Progenitor cell of endocrine pancreas (in vitro differentiated cells): Measurements from ENCODE around the gene MTF2. TPM values are rescaled to one million over a fixed set of nuclear protein-coding genes. Genes with fewer than 3 reads are reported as not detected.
"Not testable (repeated sequence)": the region's sequence is repeated elsewhere in the genome, so short reads cannot be mapped to it uniquely, and the experiment has no call there.

Experiments
- DNase-seq: peaks from one replicate; pipeline ENCODE4 v3.0.0; 2021; ENCODE audit warnings: low spot score; ENCODE audit not compliant: unreplicated experiment
- H3K27ac Mint-ChIP-seq: 2 replicates; pipeline ENCODE4 v1.8.0; 2021; ENCODE audit warnings: mild to moderate bottlenecking, moderate library complexity, mixed read lengths
- H3K27me3 Mint-ChIP-seq: 2 replicates; pipeline ENCODE4 v1.8.0; 2021; ENCODE audit warnings: mixed read lengths
- H3K36me3 Mint-ChIP-seq: 2 replicates; pipeline ENCODE4 v1.8.0; 2022; ENCODE audit warnings: mixed read lengths; ENCODE audit not compliant: insufficient read depth
- H3K4me1 Mint-ChIP-seq: 2 replicates; pipeline ENCODE4 v1.8.0; 2021; ENCODE audit warnings: low read depth, mixed read lengths
- H3K4me3 Mint-ChIP-seq: 2 replicates; pipeline ENCODE4 v1.8.0; 2021; ENCODE audit warnings: low read depth, mild to moderate bottlenecking, moderate library complexity, mixed read lengths
- H3K9me3 Mint-ChIP-seq: 2 replicates; pipeline ENCODE4 v1.8.0; 2021; ENCODE audit warnings: low read depth, mixed read lengths
- long read RNA-seq: library from polyadenylated mRNA; unstranded; transcript quantifications from one replicate; pipeline ENCODE4 v2.0.0, GENCODE V29; 2020
- total RNA-seq: library from RNA; stranded (reverse); gene quantifications from 2 replicates; pipeline ENCODE4 v1.2.1, GENCODE V29; 2021
- TF ChIP-seq, protein P1 (sequence below): fragments of 200-600 bp; sonication (generic); IDR thresholded peaks from one replicate; pipeline ENCODE4 v1.5.0; 2021; ENCODE audit warnings: antibody characterized with exemption, mild to moderate bottlenecking; ENCODE audit not compliant: unreplicated experiment

The MTF2 gene
- 89.4 and 94.2 TPM in 2 replicates for total RNA-seq
- long read RNA-seq, full-length matches to known transcripts = 56 of 216 reads
- long read RNA-seq, partial matches to known transcripts = 123 of 216 reads
- long read RNA-seq, other reads (novel, unspliced or antisense) = 37 of 216 reads

DNA sequence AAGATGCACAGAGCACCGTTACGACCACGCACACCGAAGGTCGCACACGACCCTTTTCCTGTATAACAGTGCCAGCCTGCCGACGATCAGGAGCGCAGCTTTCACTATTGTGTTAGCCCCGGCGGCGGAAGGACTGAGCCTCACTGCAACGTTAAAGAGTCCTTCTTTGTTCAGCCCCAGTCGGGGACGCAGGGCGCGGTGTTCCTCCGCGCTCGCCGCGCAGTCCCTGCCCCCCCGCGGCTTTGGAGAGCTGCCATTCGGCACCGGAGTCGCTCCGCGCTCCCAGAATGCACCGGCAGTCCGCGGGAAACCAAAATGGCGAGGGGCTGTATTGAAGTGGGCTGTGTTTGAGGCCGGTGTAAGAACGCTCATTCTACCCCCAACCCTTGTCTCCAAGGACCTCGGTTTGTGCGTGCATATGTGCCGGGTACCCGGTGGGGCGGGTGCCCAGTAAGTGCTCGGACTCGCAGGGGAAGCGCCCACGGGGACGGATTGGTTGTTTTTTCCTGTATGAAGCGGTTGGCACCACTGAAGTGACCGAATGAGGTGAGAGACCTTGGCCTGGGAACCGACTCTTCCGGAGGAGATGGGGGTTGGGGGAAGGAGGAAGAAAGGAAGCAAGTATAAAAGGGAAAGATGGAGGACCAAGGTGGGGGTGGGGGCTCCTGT lies at the start of gene MTF2:
MTF2 (plus strand) TSS at position 298 of the 669 bp plus-strand sequence; CDS start at position 542, 244 bp downstream.
- Mint-ChIP-seq H3K9me3 (peaks cover 6% of the 10 kb centered on the region), H3K27me3 (no peaks in the 10 kb centered on the region), H3K27ac (peak within 1 kb of the TSS; percentile 100), H3K4me1 (peaks cover 10% of the 10 kb centered on the region), H3K36me3 (peaks cover 17% of the 10 kb centered on the region), H3K4me3 (peak within 1 kb of the TSS; percentile 100)
- peak; percentile 97 for DNase-seq
- TF ChIP-seq, protein P1, sequence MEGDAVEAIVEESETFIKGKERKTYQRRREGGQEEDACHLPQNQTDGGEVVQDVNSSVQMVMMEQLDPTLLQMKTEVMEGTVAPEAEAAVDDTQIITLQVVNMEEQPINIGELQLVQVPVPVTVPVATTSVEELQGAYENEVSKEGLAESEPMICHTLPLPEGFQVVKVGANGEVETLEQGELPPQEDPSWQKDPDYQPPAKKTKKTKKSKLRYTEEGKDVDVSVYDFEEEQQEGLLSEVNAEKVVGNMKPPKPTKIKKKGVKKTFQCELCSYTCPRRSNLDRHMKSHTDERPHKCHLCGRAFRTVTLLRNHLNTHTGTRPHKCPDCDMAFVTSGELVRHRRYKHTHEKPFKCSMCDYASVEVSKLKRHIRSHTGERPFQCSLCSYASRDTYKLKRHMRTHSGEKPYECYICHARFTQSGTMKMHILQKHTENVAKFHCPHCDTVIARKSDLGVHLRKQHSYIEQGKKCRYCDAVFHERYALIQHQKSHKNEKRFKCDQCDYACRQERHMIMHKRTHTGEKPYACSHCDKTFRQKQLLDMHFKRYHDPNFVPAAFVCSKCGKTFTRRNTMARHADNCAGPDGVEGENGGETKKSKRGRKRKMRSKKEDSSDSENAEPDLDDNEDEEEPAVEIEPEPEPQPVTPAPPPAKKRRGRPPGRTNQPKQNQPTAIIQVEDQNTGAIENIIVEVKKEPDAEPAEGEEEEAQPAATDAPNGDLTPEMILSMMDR = no peak

- H3K36me3 Mint-ChIP-seq = no peaks in the 10 kb centered on the region
Observed at GRCh38 chr1:93029317-93029716, 49.8 kb upstream of the MTF2 start.

GRCh38 chr1:93030191-93030590 lies 48.9 kb upstream of the MTF2 start:
- H3K27ac Mint-ChIP-seq, H3K36me3 Mint-ChIP-seq, H3K4me3 Mint-ChIP-seq, H3K4me1 Mint-ChIP-seq, H3K9me3 Mint-ChIP-seq, DNase-seq: not testable (repeated sequence)
- H3K27me3 Mint-ChIP-seq = peaks cover 23% of the 10 kb centered on the region

More at GRCh38 chr1:93029317-93029716, 49.8 kb upstream of the MTF2 start:
- Mint-ChIP-seq H3K9me3 (no peaks in the 10 kb centered on the region), H3K27ac (no peak overlapping the region), H3K4me1 (no peaks in the 10 kb centered on the region), H3K27me3 (peaks cover 28% of the 10 kb centered on the region), H3K4me3 (no peak overlapping the region)
- no peak for DNase-seq
- TF ChIP-seq, protein P1 = no peak

DNA sequence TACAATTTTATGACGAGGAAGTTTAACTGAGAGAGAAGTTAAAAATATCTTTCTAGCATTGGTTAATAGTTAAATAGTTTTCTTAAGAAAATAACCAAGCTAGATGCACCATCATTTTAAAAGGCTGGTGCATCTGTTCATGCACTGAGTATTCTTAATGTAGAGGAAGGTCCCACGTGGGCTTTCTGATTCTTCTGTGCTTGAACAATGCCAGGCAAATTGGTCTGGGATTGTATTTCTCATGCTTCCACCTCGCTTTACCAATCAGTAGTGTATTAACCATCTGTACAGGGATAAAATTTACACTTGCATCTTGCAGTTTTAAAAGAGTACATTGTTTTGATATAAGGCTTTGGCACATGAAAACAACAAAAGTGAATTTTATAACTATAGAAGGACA lies 47.4 kb upstream of the MTF2 start:
- peaks cover 14% of the 10 kb centered on the region for H3K27me3 Mint-ChIP-seq
- no peak for DNase-seq
- TF ChIP-seq, protein P1 = no peak
- no peak overlapping the region for H3K27ac Mint-ChIP-seq
- no peaks in the 10 kb centered on the region for H3K9me3 Mint-ChIP-seq
- peaks cover 2% of the 10 kb centered on the region for H3K4me1 Mint-ChIP-seq
- H3K4me3 Mint-ChIP-seq = no peak overlapping the region
- H3K36me3 Mint-ChIP-seq = no peaks in the 10 kb centered on the region

DNA sequence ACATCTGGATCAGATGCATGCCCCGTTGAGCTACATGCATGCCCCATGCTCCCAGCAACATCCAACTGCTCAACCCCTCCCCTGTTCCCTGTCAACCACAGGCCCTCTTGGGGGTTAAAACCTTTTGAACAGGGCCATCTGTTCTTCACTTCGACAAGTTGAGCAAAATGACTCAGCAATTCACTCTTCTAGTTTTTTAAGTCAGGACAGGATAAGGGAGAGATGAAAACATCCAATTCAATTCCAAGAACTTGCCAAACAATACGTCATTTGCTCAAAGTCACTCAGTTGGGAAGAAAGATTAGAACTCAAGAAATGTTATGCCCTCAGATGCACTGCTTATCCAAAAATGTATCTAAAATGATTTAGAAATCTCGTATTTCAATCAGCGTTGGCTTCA lies 46.1 kb upstream of the MTF2 start:
- TF ChIP-seq, protein P1 = no peak
- no peak overlapping the region for H3K27ac Mint-ChIP-seq
- peaks cover 9% of the 10 kb centered on the region for H3K27me3 Mint-ChIP-seq
- no peak for DNase-seq
- peaks cover 2% of the 10 kb centered on the region for H3K4me1 Mint-ChIP-seq
- H3K4me3 Mint-ChIP-seq = no peak overlapping the region
- H3K9me3 Mint-ChIP-seq = no peaks in the 10 kb centered on the region
- H3K36me3 Mint-ChIP-seq = no peaks in the 10 kb centered on the region

DNA sequence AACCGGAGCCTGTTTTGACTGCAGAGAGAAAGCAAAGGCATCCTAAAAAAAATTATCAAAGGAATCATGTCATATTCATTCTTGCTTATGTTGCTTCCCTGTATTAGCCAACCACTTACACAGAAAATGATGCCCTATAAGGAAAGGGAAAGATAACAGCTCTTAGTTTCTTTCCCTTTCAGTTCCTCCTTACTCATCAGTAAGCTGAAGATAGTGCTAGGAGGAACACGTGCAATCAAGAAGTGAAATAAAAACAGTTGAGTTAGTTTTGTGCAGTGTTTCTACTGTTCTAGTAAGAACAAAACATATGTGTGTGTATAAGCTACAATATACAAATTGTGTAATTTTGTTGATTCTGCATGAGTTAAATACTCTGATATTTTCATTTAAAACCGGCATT lies 45.3 kb upstream of the MTF2 start:
- TF ChIP-seq, protein P1 = no peak
- Mint-ChIP-seq H3K4me1 (peaks cover 2% of the 10 kb centered on the region), H3K4me3 (no peak overlapping the region), H3K27me3 (peaks cover 4% of the 10 kb centered on the region), H3K36me3 (no peaks in the 10 kb centered on the region), H3K27ac (no peak overlapping the region), H3K9me3 (no peaks in the 10 kb centered on the region)
- DNase-seq = no peak
